Measurements from ENCODE around the gene SHROOM4. TPM values are rescaled to one million over a fixed set of nuclear protein-coding genes. Genes with fewer than 3 reads are reported as not detected.

The SHROOM4 gene
- total RNA-seq, 1 experiment from 2014 or later: 0.13 TPM

DNA sequence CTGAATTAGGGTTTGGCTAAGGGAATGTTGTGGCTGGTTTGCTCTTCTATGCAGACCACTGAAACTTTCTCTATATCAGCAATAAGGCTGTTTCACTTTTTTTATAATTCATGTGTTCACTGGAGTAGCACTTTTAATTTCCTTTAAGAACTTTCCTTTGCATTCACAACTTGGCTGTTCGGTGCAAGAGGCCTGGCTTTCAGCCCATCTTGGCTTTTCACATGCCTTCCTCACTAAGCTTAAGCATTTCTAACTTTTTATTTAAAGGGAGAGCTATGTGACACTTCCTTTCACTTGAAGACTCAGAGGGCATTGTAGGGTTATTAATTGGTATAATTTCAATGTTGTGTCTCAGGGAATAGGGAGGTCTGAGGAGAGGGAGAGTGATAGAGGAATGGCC, 142.3 kb downstream of the SHROOM4 start:
- H3K27me3 ChIP-seq (ENCODE audit: control insufficient read depth, insufficient read depth, low read length): no peaks in the 10 kb centered on the region
- no peaks in the 10 kb centered on the region for H3K4me1 ChIP-seq (ENCODE audit: control insufficient read depth, insufficient read depth, low read length)
- ChIA-PET CTCF (no interaction called here), POLR2A (no interaction called here)
- H3K9me3 ChIP-seq (ENCODE audit: control insufficient read depth, insufficient read depth, low read depth, low read length): no peaks in the 10 kb centered on the region
- H3K27ac ChIP-seq (ENCODE audit: low read length): no peak overlapping the region
- ATAC-seq (no peak), DNase-seq (ENCODE audit: low read depth, low spot score) (no peak)
- H3K4me3 ChIP-seq (ENCODE audit: low read depth in 2 of 2, low read length in 2 of 2): no peak overlapping the region
- in situ Hi-C loops (cut with HindIII; ENCODE audit: low pct_unique_long_range_greater_than_20kb, low sequenced_read_pairs) (no loop called here), intact Hi-C loops (cut with micrococcal nuclease; ENCODE audit: unreplicated experiment) (no loop called here)
- BruUV-seq (replicated peaks): no TSS peak
- TF ChIP-seq TCF7L2 (IDR thresholded peaks at IDR 0.05; ENCODE audit: low read depth, low read length): no peak
- no peak for TF ChIP-seq POLR2AphosphoS5 (IDR thresholded peaks at IDR 0.05; ENCODE audit: low read depth, low read length)
- TF ChIP-seq, protein P1, sequence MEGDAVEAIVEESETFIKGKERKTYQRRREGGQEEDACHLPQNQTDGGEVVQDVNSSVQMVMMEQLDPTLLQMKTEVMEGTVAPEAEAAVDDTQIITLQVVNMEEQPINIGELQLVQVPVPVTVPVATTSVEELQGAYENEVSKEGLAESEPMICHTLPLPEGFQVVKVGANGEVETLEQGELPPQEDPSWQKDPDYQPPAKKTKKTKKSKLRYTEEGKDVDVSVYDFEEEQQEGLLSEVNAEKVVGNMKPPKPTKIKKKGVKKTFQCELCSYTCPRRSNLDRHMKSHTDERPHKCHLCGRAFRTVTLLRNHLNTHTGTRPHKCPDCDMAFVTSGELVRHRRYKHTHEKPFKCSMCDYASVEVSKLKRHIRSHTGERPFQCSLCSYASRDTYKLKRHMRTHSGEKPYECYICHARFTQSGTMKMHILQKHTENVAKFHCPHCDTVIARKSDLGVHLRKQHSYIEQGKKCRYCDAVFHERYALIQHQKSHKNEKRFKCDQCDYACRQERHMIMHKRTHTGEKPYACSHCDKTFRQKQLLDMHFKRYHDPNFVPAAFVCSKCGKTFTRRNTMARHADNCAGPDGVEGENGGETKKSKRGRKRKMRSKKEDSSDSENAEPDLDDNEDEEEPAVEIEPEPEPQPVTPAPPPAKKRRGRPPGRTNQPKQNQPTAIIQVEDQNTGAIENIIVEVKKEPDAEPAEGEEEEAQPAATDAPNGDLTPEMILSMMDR (IDR thresholded peaks at IDR 0.05): no peak
- TF ChIP-seq SIN3A (IDR thresholded peaks at IDR 0.05; ENCODE audit: borderline replicate concordance, insufficient read depth, low read depth, low read length): no peak
- TF ChIP-seq, protein P2, sequence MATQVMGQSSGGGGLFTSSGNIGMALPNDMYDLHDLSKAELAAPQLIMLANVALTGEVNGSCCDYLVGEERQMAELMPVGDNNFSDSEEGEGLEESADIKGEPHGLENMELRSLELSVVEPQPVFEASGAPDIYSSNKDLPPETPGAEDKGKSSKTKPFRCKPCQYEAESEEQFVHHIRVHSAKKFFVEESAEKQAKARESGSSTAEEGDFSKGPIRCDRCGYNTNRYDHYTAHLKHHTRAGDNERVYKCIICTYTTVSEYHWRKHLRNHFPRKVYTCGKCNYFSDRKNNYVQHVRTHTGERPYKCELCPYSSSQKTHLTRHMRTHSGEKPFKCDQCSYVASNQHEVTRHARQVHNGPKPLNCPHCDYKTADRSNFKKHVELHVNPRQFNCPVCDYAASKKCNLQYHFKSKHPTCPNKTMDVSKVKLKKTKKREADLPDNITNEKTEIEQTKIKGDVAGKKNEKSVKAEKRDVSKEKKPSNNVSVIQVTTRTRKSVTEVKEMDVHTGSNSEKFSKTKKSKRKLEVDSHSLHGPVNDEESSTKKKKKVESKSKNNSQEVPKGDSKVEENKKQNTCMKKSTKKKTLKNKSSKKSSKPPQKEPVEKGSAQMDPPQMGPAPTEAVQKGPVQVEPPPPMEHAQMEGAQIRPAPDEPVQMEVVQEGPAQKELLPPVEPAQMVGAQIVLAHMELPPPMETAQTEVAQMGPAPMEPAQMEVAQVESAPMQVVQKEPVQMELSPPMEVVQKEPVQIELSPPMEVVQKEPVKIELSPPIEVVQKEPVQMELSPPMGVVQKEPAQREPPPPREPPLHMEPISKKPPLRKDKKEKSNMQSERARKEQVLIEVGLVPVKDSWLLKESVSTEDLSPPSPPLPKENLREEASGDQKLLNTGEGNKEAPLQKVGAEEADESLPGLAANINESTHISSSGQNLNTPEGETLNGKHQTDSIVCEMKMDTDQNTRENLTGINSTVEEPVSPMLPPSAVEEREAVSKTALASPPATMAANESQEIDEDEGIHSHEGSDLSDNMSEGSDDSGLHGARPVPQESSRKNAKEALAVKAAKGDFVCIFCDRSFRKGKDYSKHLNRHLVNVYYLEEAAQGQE (IDR thresholded peaks at IDR 0.05; ENCODE audit: insufficient read depth in 1 of 2, low read depth in 2 of 2, low read length in 1 of 2): no peak
- no peaks in the 10 kb centered on the region for H3K36me3 ChIP-seq (ENCODE audit: control insufficient read depth, insufficient read depth, low read length)

DNA sequence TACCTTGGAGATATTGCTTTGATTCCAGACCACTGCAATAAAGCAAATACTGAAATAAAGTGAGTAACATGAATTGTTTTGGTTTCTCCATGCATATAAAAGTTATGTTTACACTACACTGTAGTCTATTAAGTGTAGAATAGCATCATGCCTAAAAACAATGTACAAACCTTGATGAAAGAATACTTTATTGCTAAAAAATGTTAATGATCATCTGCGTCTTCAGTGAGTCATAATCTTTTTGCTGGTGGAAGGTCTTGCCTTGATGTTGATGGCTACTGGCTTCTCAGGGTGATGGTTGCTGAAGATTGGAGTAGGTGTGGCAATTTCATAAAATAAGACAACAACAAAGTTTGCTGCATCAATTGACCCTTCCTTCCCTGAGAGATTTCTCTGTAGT, 145.1 kb downstream of the SHROOM4 start:
- Histone ChIP-seq H3K4me3 (ENCODE audit: low read depth in 2 of 2, low read length in 2 of 2) (no peak overlapping the region), H3K27ac (ENCODE audit: low read length) (no peak overlapping the region), H3K4me1 (ENCODE audit: control insufficient read depth, insufficient read depth, low read length) (no peaks in the 10 kb centered on the region), H3K36me3 (ENCODE audit: control insufficient read depth, insufficient read depth, low read length) (no peaks in the 10 kb centered on the region), H3K27me3 (ENCODE audit: control insufficient read depth, insufficient read depth, low read length) (no peaks in the 10 kb centered on the region), H3K9me3 (ENCODE audit: control insufficient read depth, insufficient read depth, low read depth, low read length) (no peaks in the 10 kb centered on the region)
- in situ Hi-C loops (cut with HindIII; ENCODE audit: low pct_unique_long_range_greater_than_20kb, low sequenced_read_pairs) (no loop called here), intact Hi-C loops (cut with micrococcal nuclease; ENCODE audit: unreplicated experiment) (no loop called here)
- TF ChIP-seq SIN3A (IDR thresholded peaks at IDR 0.05; ENCODE audit: borderline replicate concordance, insufficient read depth, low read depth, low read length) (no peak), TCF7L2 (IDR thresholded peaks at IDR 0.05; ENCODE audit: low read depth, low read length) (no peak), POLR2AphosphoS5 (IDR thresholded peaks at IDR 0.05; ENCODE audit: low read depth, low read length) (no peak)
- TF ChIP-seq, protein P1 (IDR thresholded peaks at IDR 0.05): no peak
- TF ChIP-seq, protein P2 (IDR thresholded peaks at IDR 0.05; ENCODE audit: insufficient read depth in 1 of 2, low read depth in 2 of 2, low read length in 1 of 2): no peak
- CTCF ChIA-PET: no interaction called here
- DNase-seq (ENCODE audit: low read depth, low spot score) (no peak), ATAC-seq (no peak)
- POLR2A ChIA-PET: no interaction called here
- no TSS peak for BruUV-seq (replicated peaks)

All from Panc1 (cell line).